ENCODE results near the gene PCDH12. TPM values are rescaled to one million over a fixed set of nuclear protein-coding genes. Genes with fewer than 3 reads are reported as not detected.

PCDH12 gene
- polyA plus RNA-seq, 1 of the 3 experiments (the other 2 are of a cell fraction): 0.02 TPM

DNA sequence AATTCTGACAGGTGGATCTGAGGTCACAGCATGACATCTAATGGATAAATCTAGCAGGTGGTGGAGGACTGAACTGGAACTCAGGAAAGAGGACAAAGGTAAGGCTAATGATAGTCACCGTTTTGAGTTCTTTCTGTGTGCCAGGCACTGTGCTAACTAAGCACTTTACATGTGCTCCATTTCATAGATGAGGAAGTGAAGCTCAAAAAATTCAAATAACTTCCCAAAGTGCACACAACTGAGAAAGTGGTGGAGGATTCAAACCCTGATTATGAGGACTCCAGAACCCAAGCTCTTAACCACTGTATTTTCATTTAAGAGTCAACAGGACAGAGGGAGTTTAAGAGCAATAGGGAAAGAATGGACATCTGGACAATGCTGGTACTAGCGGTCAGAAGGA lies 41.5 kb downstream of the PCDH12 start:
- Histone ChIP-seq H3K4me3 (ENCODE audit: low read depth in 2 of 2, low read length in 1 of 2) (no peak overlapping the region), H4K20me1 (ENCODE audit: insufficient read depth) (no peaks in the 10 kb centered on the region), H3K36me3 (replicated peaks in 1 of 2; ENCODE audit: control insufficient read depth in 1 of 2, insufficient read depth in 2 of 2, low read length in 1 of 2) (peaks cover 0 to under 1% of the 10 kb centered on the region in 2 experiments), H3F3A (replicated peaks; ENCODE audit: insufficient read depth) (no peaks in the 10 kb centered on the region), H2AFZ (ENCODE audit: low read depth) (no peak overlapping the region), H3K27me3 (ENCODE audit: insufficient read depth) (no peaks in the 10 kb centered on the region; the same call in 1 of the 2 replicates), H3K9ac (no peak overlapping the region), H3K9me2 (no peaks in the 10 kb centered on the region), H3K4me1 (ENCODE audit: control insufficient read depth in 1 of 2, insufficient read depth in 2 of 2, low read depth in 1 of 2, low read length in 1 of 2) (no peaks in the 10 kb centered on the region; a peak in 1 of 4 replicates), H3K4me2 (no peak overlapping the region), H3K79me2 (ENCODE audit: insufficient read depth) (no peaks in the 10 kb centered on the region), H3K9me3 (no peaks in the 10 kb centered on the region), H3K27ac (ENCODE audit: low read depth in 2 of 2, low read length in 1 of 2) (no peak overlapping the region)
- DNase-seq: no peak
- TF ChIP-seq TEAD4 (IDR thresholded peaks at IDR 0.05; ENCODE audit: borderline replicate concordance, insufficient read depth): no peak
- WGBS (ENCODE audit: low lambda C conversion rate): 46% methylated on average over 2 of the region's 2 CpGs
- POLR2A ChIA-PET: interaction anchor here (1.3 kb wide), 1 partner anchor 45 kb away, joined by 4 read pairs; no protein-coding TSS in a partner anchor
- CTCF ChIA-PET: interaction anchor here (0.9 to 8.8 kb wide), 11 partner anchors 13 to 352 kb away, joined by 3 to 78 read pairs (median 6); partner anchors contain the start of genes PCDH1 and PCDH12

DNA sequence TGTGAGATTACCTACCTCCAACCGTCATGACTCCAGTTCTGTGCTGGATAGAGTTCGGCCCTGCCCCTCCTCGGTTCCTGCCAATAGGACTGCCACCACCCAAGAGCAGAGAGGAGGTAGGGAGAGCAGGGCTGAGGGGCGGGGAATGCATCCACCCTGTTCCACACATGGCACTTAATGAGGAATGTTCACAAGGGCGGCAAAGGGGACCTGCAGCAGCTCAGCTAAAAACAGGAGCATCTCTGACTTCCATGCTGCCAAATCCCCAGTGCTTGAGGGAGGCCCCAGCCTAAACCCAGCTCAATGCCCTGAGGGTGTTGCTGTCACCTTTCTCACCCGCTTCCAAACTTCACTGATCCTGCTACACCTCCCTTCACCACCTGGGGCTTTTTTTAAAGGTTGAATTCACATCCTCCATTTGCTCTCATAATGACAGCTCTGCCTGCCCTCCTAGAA lies 42.1 kb downstream of the PCDH12 start:
- H3K9me3 ChIP-seq: no peaks in the 10 kb centered on the region
- no peak for DNase-seq
- H3K4me1 ChIP-seq (ENCODE audit: control insufficient read depth in 1 of 2, insufficient read depth in 2 of 2, low read depth in 1 of 2, low read length in 1 of 2): no peaks in the 10 kb centered on the region; a peak in 1 of 4 replicates
- POLR2A ChIA-PET: interaction anchor here (0.8 to 1.3 kb wide), 2 partner anchors 8 to 45 kb away, joined by 4 read pairs; partner anchors contain the start of gene DELE1
- H3F3A ChIP-seq (replicated peaks; ENCODE audit: insufficient read depth): no peaks in the 10 kb centered on the region
- H2AFZ ChIP-seq (ENCODE audit: low read depth): no peak overlapping the region
- H3K27ac ChIP-seq (ENCODE audit: low read depth in 2 of 2, low read length in 1 of 2): no peak overlapping the region
- no peak overlapping the region for H3K4me3 ChIP-seq (ENCODE audit: low read depth in 2 of 2, low read length in 1 of 2)
- no peaks in the 10 kb centered on the region for H4K20me1 ChIP-seq (ENCODE audit: insufficient read depth)
- no peaks in the 10 kb centered on the region; the same call in 1 of the 2 replicates for H3K27me3 ChIP-seq (ENCODE audit: insufficient read depth)
- TF ChIP-seq RCOR1 (IDR thresholded peaks at IDR 0.05; ENCODE audit: low read length) (no peak), SIN3A (IDR thresholded peaks at IDR 0.05; ENCODE audit: borderline replicate concordance, low read depth, low read length) (no peak), CHD2 (IDR thresholded peaks at IDR 0.05; ENCODE audit: low read length, partially characterized antibody) (no peak), NFIC (IDR thresholded peaks at IDR 0.05; ENCODE audit: borderline replicate concordance) (no peak), MXI1 (IDR thresholded peaks at IDR 0.05; ENCODE audit: low read depth, low read length) (no peak), JUND (IDR thresholded peaks at IDR 0.05) (no peak), FOSL2 (IDR thresholded peaks at IDR 0.05; ENCODE audit: borderline replicate concordance, low read depth) (no peak)
- TF ChIP-seq, protein P1, sequence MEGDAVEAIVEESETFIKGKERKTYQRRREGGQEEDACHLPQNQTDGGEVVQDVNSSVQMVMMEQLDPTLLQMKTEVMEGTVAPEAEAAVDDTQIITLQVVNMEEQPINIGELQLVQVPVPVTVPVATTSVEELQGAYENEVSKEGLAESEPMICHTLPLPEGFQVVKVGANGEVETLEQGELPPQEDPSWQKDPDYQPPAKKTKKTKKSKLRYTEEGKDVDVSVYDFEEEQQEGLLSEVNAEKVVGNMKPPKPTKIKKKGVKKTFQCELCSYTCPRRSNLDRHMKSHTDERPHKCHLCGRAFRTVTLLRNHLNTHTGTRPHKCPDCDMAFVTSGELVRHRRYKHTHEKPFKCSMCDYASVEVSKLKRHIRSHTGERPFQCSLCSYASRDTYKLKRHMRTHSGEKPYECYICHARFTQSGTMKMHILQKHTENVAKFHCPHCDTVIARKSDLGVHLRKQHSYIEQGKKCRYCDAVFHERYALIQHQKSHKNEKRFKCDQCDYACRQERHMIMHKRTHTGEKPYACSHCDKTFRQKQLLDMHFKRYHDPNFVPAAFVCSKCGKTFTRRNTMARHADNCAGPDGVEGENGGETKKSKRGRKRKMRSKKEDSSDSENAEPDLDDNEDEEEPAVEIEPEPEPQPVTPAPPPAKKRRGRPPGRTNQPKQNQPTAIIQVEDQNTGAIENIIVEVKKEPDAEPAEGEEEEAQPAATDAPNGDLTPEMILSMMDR (IDR thresholded peaks at IDR 0.05): no peak
- TF ChIP-seq, protein P2, sequence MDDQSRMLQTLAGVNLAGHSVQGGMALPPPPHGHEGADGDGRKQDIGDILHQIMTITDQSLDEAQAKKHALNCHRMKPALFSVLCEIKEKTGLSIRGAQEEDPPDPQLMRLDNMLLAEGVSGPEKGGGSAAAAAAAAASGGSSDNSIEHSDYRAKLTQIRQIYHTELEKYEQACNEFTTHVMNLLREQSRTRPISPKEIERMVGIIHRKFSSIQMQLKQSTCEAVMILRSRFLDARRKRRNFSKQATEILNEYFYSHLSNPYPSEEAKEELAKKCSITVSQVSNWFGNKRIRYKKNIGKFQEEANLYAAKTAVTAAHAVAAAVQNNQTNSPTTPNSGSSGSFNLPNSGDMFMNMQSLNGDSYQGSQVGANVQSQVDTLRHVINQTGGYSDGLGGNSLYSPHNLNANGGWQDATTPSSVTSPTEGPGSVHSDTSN (IDR thresholded peaks at IDR 0.05): no peak
- TF ChIP-seq, protein P3, sequence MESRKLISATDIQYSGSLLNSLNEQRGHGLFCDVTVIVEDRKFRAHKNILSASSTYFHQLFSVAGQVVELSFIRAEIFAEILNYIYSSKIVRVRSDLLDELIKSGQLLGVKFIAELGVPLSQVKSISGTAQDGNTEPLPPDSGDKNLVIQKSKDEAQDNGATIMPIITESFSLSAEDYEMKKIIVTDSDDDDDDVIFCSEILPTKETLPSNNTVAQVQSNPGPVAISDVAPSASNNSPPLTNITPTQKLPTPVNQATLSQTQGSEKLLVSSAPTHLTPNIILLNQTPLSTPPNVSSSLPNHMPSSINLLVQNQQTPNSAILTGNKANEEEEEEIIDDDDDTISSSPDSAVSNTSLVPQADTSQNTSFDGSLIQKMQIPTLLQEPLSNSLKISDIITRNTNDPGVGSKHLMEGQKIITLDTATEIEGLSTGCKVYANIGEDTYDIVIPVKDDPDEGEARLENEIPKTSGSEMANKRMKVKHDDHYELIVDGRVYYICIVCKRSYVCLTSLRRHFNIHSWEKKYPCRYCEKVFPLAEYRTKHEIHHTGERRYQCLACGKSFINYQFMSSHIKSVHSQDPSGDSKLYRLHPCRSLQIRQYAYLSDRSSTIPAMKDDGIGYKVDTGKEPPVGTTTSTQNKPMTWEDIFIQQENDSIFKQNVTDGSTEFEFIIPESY (IDR thresholded peaks at IDR 0.05; ENCODE audit: borderline replicate concordance, low read depth): no peak
- TF ChIP-seq, protein P4, sequence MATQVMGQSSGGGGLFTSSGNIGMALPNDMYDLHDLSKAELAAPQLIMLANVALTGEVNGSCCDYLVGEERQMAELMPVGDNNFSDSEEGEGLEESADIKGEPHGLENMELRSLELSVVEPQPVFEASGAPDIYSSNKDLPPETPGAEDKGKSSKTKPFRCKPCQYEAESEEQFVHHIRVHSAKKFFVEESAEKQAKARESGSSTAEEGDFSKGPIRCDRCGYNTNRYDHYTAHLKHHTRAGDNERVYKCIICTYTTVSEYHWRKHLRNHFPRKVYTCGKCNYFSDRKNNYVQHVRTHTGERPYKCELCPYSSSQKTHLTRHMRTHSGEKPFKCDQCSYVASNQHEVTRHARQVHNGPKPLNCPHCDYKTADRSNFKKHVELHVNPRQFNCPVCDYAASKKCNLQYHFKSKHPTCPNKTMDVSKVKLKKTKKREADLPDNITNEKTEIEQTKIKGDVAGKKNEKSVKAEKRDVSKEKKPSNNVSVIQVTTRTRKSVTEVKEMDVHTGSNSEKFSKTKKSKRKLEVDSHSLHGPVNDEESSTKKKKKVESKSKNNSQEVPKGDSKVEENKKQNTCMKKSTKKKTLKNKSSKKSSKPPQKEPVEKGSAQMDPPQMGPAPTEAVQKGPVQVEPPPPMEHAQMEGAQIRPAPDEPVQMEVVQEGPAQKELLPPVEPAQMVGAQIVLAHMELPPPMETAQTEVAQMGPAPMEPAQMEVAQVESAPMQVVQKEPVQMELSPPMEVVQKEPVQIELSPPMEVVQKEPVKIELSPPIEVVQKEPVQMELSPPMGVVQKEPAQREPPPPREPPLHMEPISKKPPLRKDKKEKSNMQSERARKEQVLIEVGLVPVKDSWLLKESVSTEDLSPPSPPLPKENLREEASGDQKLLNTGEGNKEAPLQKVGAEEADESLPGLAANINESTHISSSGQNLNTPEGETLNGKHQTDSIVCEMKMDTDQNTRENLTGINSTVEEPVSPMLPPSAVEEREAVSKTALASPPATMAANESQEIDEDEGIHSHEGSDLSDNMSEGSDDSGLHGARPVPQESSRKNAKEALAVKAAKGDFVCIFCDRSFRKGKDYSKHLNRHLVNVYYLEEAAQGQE (IDR thresholded peaks at IDR 0.05; ENCODE audit: low read depth, low read length): no peak
- TF ChIP-seq, protein P5, sequence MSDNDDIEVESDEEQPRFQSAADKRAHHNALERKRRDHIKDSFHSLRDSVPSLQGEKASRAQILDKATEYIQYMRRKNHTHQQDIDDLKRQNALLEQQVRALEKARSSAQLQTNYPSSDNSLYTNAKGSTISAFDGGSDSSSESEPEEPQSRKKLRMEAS (IDR thresholded peaks at IDR 0.05; ENCODE audit: low read depth): no peak
- no peaks in the 10 kb centered on the region for H3K9me2 ChIP-seq
- H3K36me3 ChIP-seq (replicated peaks in 1 of 2; ENCODE audit: control insufficient read depth in 1 of 2, insufficient read depth in 2 of 2, low read length in 1 of 2): no peaks in the 10 kb centered on the region
- H3K9ac ChIP-seq: no peak overlapping the region
- H3K79me2 ChIP-seq (ENCODE audit: insufficient read depth): no peaks in the 10 kb centered on the region
- 68% methylated on average over 6 of the region's 6 CpGs for whole genome bisulfite sequencing (ENCODE audit: low lambda C conversion rate)
- H3K4me2 ChIP-seq: no peak overlapping the region
- CTCF ChIA-PET: interaction anchor here (0.9 to 8.8 kb wide), 14 partner anchors 8 to 352 kb away, joined by 3 to 78 read pairs (median 7); partner anchors contain the start of genes DELE1, PCDH1 and PCDH12

All from SK-N-SH (cell line).